ENCODE measurements around the gene SLC4A8. TPM values are rescaled to one million over a fixed set of nuclear protein-coding genes. Genes with fewer than 3 reads are reported as not detected.

The SLC4A8 gene
- total and polyA plus RNA-seq, 11 donors = 0.07 to 3.6 (median 0.51) TPM

DNA sequence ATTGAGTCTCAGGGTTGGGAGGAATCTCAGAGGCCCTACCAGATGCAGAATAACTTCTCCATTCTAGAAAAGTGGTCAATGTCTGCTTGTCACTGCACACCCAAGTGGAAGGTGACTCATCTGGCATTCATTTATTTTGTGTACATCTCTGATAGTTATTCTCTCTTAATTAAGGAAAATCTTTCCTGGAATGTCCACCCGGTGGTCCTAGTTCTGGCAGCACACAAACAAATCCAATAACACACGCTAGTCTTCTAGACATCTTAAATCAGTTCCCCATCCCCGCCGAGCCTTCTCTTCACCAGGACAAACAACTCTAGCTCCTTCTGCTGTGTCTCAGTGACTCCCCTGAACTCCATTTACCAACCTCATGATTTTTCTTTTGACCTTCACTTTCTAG is 116.4 kb downstream of the SLC4A8 start:
- no peak for DNase-seq
- H3K9me3 ChIP-seq = no peaks in the 10 kb centered on the region
- WGBS, 4 donors = 82 to 90% (median 88%) methylated on average over 4 of the region's 4 CpGs
- H3K4me1 ChIP-seq = no peaks in the 10 kb centered on the region
- ATAC-seq = no peak
- no peaks in the 10 kb centered on the region for H3K36me3 ChIP-seq
- H3K27ac ChIP-seq = no peak overlapping the region
- H3K4me3 ChIP-seq = no peak overlapping the region
- peaks cover 0 to 32% (median 12%) of the 10 kb centered on the region in 9 donors for H3K27me3 ChIP-seq
- no peak for TF ChIP-seq POLR2A (IDR thresholded peaks at IDR 0.05)
- TF ChIP-seq, protein P1, sequence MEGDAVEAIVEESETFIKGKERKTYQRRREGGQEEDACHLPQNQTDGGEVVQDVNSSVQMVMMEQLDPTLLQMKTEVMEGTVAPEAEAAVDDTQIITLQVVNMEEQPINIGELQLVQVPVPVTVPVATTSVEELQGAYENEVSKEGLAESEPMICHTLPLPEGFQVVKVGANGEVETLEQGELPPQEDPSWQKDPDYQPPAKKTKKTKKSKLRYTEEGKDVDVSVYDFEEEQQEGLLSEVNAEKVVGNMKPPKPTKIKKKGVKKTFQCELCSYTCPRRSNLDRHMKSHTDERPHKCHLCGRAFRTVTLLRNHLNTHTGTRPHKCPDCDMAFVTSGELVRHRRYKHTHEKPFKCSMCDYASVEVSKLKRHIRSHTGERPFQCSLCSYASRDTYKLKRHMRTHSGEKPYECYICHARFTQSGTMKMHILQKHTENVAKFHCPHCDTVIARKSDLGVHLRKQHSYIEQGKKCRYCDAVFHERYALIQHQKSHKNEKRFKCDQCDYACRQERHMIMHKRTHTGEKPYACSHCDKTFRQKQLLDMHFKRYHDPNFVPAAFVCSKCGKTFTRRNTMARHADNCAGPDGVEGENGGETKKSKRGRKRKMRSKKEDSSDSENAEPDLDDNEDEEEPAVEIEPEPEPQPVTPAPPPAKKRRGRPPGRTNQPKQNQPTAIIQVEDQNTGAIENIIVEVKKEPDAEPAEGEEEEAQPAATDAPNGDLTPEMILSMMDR (IDR thresholded peaks at IDR 0.05) = no peak
- intact Hi-C loops (cut with DNase I) = no loop called here

DNA sequence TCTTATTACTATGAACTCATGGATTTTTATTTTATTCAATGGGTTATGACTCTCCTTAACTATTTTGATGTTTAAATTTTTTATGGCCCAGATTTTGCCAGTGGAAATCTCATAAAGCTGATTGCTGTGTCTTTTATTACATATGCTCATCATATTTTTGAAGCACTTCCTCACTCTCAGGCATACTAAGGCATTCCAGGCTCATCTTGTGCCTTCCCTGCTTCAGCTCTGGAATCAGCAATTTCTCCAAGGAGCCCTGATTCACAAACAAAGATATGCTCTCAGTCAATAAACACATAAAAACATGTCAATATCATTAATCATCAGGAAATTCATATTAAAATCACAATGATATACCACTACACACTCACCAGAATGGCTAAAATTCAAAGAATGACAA is 121.5 kb downstream of the SLC4A8 start:
- H3K27me3 ChIP-seq = peaks cover 0 to 22% (median 4%) of the 10 kb centered on the region in 9 donors
- H3K9me3 ChIP-seq = no peaks in the 10 kb centered on the region
- no peak for ATAC-seq
- no peak for DNase-seq
- TF ChIP-seq, protein P1 (IDR thresholded peaks at IDR 0.05) = no peak
- no peak for TF ChIP-seq POLR2A (IDR thresholded peaks at IDR 0.05)
- H3K4me1 ChIP-seq = no peaks in the 10 kb centered on the region
- no peak overlapping the region for H3K27ac ChIP-seq
- H3K36me3 ChIP-seq = no peaks in the 10 kb centered on the region
- intact Hi-C loops (cut with DNase I) = no loop called here
- no peak overlapping the region for H3K4me3 ChIP-seq

DNA sequence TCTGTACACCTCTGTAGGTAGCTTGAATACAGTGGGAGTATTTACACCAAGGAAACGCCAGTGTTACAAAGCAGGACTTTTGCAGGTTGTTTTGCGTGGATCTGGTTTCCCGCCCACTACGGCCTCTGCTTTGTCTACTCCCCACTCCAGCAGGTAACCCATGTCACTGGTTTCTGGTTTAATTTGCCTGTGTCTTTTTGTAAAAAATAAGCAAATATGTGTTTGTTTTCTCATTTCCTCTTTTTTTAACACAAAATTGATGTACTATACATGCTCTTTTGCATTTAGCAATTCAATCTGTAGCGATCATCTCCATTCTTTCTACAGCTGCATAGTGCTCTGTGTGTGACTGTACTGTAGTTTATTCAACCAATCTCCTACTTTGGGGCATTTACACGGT is 123.0 kb downstream of the SLC4A8 start:
- Histone ChIP-seq H3K4me1 (no peaks in the 10 kb centered on the region), H3K27me3 (peaks cover 0 to 22% (median 4%) of the 10 kb centered on the region in 9 donors), H3K27ac (no peak overlapping the region), H3K4me3 (no peak overlapping the region), H3K36me3 (no peaks in the 10 kb centered on the region), H3K9me3 (no peaks in the 10 kb centered on the region)
- ATAC-seq = no peak
- intact Hi-C loops (cut with DNase I) = no loop called here
- TF ChIP-seq POLR2A (IDR thresholded peaks at IDR 0.05) = no peak
- WGBS, 4 donors = 81 to 86% (median 85%) methylated on average over 6 of the region's 6 CpGs
- DNase-seq = no peak

DNA sequence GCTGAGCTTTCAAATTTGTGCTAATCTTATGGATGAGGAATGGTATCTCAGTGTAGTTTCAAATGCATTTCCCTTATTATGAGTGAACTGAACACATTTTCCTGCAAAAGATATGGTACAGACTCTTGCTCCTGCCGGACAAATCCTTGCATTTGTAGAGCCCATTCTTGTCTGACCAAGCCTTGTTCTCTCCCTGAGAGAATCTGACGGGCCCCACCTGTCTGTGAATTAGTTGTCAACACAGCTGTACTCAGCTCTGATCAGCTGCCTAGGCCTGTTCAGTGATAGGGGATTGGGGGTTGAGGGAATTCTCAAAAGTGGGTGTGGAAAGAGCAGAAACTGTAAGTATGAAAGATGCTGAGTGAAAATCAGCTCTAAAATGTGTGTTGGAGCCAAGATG is 123.6 kb downstream of the SLC4A8 start:
- 39 to 54% (median 43%) methylated on average over 2 of the region's 2 CpGs for WGBS, 4 donors
- peaks cover 0 to 22% (median 4%) of the 10 kb centered on the region in 9 donors for H3K27me3 ChIP-seq
- intact Hi-C loops (cut with DNase I) = no loop called here

More for the DNA sequence above, 123.6 kb downstream of the SLC4A8 start:
- ATAC-seq (no peak), DNase-seq (no peak)
- Histone ChIP-seq H3K36me3 (no peaks in the 10 kb centered on the region), H3K27ac (no peak overlapping the region), H3K9me3 (peaks cover 0 to 1% (median 0%) of the 10 kb centered on the region in 12 donors), H3K4me3 (no peak overlapping the region), H3K4me1 (no peaks in the 10 kb centered on the region)
- TF ChIP-seq POLR2A (IDR thresholded peaks at IDR 0.05) = no peak
- TF ChIP-seq, protein P1 (IDR thresholded peaks at IDR 0.05) = no peak
